IPS-18c (cell line): ENCODE results near the gene KPNA5.
"Not testable (repeated sequence)": the region's sequence is repeated elsewhere in the genome, so short reads cannot be mapped to it uniquely, and the experiment has no call there.

Experiments used
- H3K4me3 ChIP-seq: 2 replicates; pipeline ENCODE4 v1.7.0; 2013; ENCODE audit warnings: low read depth, mild to moderate bottlenecking, low read length, moderate library complexity; ENCODE audit not compliant: insufficient read depth
- H3K9me3 ChIP-seq: one replicate; pipeline ENCODE4 v1.6.1; 2013; ENCODE audit warnings: mild to moderate bottlenecking, low read length, moderate library complexity; ENCODE audit not compliant: control insufficient read depth, insufficient read depth

KPNA5 gene

DNA sequence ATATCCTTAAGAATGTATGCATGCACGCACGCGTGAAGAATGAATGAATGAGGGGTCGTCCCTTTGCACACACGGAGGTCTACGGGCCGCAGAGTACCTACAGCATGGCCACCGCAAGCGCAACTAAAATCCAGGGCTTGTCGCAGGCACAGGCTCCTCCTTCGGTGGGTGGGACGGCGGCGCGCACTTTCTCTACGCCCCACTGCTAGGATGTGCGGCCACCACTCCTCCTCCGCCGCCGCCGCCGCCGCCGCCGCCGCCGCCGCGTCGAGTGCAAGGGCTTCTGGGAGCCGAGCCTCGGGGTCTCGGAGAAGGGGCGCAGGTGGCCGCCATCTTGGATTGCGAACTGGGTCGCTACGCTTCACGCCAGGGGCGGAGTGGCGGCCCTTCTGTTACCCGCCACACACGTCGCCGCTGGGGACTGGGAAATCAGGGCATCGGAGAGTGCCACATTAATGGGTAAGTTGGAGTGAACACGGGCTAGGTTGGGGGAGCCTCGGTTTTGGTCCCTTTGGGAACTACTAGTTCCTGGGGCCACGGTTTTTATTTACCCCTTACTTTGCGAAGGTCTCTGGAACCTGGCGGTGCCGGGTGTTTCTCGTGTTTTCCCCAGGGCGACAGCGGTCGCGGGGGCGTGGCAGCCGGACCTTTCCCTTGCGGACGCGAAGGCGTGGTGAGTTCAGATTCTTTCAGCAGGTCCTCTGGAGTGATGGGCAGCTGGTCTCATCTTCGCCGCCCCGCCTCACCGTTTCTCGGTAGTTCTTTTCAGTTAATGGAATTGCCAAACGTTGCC, at the start of gene KPNA5:
KPNA5 (plus strand) TSS at position 332 of the 793 bp plus-strand sequence; CDS start at position 456, 124 bp downstream.
- peak within 1 kb of the TSS; percentile 79 for H3K4me3 ChIP-seq
- no peaks in the 10 kb centered on the region for H3K9me3 ChIP-seq

DNA sequence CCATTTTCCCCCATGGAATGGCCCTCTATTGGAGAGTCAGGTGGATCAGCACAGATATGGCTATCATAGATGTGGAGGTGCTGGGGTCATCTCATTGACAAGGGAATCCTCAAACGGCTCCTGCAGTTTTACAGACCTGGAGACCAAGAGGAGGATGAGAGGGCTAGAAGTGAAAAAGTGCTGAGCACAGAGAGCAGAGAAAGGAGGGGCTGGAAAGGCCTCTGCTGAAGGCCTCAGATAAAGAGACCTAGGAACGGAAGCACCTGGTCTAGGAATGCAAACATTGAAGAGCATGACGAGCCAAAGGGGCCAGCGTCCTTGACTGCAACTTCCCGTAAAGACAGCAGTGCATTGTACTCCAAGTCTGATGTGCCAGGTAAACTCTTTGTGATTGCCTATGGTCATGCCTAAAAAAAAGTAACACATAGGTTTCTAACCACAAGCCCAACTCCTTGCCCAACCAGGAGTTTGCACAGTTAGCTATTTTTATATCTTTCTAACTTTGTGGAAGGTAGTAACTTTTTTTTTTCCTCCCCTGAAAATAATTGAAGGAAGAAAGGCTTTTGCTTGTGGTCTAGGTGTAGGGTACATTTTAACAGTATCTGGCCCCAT, 49.5 kb upstream of the KPNA5 start:
- H3K4me3 ChIP-seq = no peak overlapping the region
- H3K9me3 ChIP-seq = no peaks in the 10 kb centered on the region

DNA sequence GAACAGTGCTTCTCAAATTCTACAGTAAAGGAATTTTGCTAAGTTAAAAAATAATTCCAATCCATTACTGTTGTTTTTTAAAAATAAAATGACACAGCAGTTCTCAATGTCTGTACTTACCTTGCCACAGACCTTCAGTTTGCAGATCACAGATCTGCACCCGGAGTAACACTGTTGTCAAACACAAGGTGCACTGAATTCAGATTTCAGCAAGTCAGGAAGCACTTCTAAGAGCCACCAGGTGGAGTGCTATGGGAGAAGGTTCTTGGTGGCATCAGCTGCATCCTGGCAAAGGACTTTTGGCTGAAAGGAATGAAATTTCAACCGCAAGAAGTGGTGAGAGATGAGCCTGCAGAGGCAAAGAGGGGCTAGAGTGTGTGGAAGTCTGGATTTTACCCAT, 47.3 kb upstream of the KPNA5 start:
- no peaks in the 10 kb centered on the region for H3K9me3 ChIP-seq
- no peak overlapping the region for H3K4me3 ChIP-seq

DNA sequence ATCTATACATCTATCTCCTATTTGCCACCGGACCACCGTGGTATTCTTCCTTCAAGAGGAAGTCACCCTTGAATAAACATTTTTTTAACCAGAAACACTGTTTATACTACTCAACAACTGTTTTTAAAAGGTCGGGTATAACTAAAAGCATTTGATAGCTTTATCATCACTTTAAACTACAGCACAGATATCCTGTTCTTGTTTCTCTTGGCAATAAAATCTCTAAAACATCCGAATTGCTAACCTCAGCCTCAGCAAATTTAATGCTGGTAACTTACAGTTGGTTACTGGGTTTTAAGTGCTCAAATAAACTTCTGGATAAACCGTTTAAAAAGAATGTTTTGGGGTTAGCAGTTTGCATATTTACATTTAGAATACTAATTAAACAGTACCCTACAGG, 32.9 kb upstream of the KPNA5 start:
- H3K4me3 ChIP-seq = no peak overlapping the region
- no peaks in the 10 kb centered on the region for H3K9me3 ChIP-seq

DNA sequence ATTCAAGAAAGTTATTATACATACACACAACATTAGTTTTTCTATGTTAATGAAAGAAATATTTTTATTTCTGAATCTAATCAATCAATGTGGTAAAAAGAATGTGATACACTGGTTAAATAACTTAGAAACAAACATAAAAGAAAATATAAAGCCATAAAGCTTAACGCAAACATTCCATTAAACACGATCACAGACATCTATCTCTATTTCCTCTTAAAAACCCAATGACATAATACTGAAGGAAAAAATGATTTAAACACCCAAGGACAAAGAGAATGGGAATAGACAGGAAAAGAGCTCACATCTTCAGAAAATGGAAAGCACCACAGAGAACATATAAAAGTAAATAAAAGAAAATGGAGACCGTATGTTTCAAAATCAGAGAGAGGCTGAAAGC, 31.9 kb upstream of the KPNA5 start:
- Histone ChIP-seq H3K9me3 (no peaks in the 10 kb centered on the region), H3K4me3 (no peak overlapping the region)

DNA sequence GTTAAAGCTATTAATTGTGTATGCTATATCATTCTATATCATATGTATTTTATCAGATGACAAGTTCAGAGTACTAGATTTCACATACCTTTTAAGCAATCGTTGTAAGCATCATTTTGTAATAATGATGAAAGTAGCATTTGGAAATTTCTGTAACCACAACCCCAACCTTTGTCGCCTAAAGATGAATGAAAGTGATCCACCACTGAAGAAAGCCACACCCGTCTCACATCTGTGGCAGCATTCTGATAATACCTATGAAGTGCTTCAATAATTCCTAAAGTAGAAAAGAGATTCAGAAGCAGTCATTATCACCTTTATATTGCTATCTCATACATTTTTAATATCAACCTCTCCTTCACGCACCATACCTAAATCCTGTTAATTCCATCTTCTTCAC, 29.1 kb upstream of the KPNA5 start:
- no peak overlapping the region for H3K4me3 ChIP-seq
- no peaks in the 10 kb centered on the region for H3K9me3 ChIP-seq

DNA sequence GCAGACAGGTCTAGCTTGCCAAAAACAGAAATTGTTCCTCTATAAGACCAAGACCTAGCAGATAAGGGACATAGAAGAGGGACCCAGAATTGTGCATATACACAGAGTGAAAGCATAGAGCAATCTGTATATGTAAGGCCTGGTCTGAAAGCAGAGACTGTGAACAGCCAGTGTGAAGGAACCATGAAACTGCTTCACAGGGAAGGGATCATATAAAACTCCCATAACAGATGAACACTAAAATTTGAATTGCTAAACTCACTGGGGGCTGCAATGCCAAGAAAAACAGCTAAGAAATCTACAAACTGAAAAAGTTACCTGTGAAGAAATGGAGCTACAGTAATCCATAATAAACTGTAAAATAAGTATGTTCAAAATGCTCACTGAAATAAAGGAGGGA, 19.4 kb upstream of the KPNA5 start:
- Histone ChIP-seq H3K9me3 (no peaks in the 10 kb centered on the region), H3K4me3 (no peak overlapping the region)

DNA sequence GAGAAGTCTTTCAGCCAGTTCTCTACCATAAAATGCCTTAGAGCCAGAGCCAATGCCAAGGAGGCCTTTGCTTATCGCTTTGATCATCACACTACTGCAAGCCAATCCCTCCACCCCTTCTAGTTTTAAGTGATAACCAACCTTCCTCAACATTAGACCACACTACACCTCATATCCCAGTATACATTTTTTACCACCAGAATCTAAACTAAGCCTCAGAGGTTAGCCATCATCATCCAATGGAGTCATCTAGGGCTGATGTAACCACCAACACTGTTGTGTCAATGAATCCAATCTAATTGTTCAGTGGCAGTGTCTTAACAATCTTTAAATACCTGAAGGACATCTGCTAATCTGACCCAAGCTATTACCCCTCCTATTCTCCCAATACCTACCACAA, 18.8 kb upstream of the KPNA5 start:
- H3K4me3 ChIP-seq = no peak overlapping the region

DNA sequence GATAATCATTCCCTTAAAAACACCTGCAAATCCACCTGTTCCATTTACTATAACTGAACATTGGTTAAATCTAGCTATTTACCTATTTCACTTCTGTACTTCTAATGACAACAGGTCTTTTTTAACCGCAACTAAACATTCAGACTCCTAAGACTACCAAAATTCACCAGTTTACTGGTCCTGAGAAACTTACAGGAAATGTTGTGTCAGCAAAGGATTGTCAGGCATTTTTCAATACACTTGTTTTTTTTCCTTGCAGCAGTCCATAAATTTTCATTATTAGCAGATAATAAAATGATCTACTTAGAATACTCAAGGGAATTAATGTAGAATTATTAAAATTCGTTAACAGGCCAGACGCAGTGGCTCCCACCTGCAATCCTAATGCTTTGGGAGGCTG, 17.7 kb upstream of the KPNA5 start:
- no peaks in the 10 kb centered on the region for H3K9me3 ChIP-seq
- no peak overlapping the region for H3K4me3 ChIP-seq

More for the DNA sequence above, 18.8 kb upstream of the KPNA5 start:
- H3K9me3 ChIP-seq = no peaks in the 10 kb centered on the region

DNA sequence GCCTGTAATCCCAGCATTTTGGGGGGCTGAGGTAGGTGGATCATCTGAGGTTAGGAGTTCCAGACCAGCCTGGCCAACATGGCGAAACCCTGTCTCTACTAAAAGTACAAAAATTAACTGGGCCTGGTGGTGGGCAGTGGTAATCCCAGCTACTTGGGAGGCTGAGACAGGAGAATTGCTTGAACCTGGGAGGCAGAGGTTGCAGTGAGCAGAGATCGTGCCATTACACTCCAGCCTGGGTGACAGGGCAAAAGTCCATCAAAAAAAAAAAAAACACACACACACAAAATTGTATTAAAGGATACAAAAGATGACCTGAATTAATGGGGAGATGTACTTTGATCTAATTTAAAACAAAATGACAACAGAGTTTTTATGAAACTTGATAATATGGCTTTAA, 16.8 kb upstream of the KPNA5 start:
- H3K9me3 ChIP-seq, H3K4me3 ChIP-seq: not testable (repeated sequence)

DNA sequence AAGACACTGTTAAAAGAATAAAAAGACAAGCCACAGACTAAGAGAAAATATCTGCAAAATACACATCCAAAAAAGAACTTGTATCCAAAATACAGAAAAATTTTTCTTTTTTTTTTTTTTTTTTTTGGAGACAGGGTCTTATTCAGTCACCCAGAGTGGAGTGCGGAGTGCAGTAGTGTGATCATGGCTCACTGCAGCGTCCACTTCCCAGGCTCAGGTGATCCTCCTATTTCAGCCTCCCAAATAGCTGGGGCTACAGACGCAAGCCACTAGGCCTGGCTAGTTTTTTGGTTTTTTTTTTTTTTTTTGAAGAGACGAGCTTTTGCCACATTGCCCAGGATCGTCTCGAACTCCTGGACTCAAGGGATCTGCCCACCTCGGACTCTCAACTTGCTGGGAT, 15.5 kb upstream of the KPNA5 start:
- no peaks in the 10 kb centered on the region for H3K9me3 ChIP-seq
- no peak overlapping the region for H3K4me3 ChIP-seq

DNA sequence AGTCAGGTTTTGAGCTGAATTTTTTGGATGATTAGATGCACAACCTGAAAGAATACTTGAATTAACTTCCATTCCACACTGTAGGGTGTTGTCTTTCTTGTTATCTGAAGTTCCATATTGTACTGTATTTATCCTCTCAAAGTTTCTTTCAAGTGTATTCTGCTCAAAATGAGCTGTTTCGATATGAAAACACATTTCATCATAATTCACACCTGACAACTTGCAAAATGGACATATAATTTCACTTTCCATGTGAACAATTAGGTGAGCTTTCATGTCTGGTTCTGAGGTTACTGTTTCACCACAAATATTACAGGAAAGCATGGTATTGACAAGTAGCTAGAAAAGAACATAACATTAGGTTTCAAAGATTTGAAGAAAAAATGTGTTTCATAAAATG, 14.1 kb upstream of the KPNA5 start:
- Histone ChIP-seq H3K4me3 (no peak overlapping the region), H3K9me3 (no peaks in the 10 kb centered on the region)

DNA sequence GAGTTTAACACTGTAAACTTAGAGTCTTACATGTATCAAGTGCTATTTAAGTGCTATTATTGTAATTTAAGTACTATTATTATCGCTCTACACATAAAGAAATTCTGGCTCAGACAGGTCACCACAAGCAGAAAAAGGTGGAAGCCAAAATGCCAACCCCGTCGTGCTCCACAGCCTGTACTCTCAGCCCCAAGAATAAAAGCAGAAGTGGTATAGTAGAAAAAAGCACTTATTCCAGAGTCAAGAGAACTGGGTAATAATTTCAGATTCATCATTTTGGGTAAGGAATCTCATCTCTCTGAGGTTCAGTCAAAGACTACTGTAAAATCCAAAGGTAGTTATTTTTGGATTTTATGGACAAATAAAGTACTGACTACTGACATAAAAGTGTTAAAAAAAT, 13.4 kb upstream of the KPNA5 start:
- Histone ChIP-seq H3K9me3 (no peaks in the 10 kb centered on the region), H3K4me3 (peak overlapping the region; percentile 99; the same call in 1 of the 2 replicates)

DNA sequence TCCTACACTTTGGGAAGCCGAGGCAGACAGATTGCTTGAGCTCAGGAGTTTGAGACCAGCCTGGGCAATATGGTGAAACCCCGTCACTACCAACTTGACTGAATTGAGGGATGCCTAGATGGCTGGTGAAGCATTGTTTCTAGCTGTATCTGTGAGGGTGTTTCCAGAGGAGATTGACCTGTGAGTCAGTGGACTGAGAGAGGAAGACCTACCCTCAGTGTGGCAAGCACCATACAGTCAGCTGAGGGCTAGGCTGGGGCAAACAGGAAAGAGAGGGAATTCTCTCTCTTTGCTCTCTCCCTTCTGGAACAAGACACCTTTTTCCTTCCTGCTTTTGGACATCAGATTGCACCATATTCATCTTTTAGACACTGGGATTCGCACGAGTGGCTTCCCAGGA, 8.7 kb upstream of the KPNA5 start:
- no peaks in the 10 kb centered on the region for H3K9me3 ChIP-seq

DNA sequence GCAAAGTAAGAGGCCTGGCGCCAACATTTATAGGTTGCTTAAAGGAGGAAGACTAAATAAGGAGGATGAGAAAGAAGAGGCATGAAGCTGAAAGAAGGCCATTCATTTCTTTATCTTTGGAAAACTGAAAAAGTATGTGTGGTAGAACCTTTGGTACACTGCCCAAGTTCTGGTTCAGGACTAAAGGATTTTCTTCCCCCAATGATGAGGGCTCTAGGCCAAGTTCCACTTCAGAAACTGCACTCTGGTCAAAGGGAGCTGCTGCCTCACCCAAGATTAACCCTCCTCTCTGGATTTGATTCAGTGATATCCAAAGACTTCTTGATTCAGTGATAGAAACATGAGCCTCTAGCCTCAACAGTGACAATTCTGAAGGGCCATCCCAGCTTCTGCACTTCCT, 5.0 kb upstream of the KPNA5 start:
- H3K4me3 ChIP-seq = no peak overlapping the region

More for the DNA sequence above, 8.7 kb upstream of the KPNA5 start:
- no peak overlapping the region for H3K4me3 ChIP-seq

DNA sequence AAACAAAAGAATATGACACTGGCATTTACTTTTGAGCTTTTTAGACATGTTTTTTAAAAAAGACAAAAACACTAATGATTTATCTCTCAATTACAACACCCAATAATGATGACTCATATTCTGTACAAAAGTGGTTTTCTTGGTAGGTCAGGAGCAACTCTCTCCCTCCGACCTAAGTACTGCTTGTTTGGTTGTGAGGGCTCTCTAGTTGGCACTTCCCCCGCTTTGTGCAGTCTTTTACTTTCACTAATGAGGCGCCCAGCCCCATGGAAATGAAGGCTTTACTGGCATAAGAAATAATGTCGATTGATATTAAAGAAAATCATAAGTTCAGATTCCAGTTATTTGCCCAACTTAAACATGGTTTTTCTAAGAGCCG, 1.3 kb downstream of the KPNA5 start:
- H3K4me3 ChIP-seq = peak overlapping the region; percentile 79

More for the DNA sequence above, 5.0 kb upstream of the KPNA5 start:
- H3K9me3 ChIP-seq = no peaks in the 10 kb centered on the region

DNA sequence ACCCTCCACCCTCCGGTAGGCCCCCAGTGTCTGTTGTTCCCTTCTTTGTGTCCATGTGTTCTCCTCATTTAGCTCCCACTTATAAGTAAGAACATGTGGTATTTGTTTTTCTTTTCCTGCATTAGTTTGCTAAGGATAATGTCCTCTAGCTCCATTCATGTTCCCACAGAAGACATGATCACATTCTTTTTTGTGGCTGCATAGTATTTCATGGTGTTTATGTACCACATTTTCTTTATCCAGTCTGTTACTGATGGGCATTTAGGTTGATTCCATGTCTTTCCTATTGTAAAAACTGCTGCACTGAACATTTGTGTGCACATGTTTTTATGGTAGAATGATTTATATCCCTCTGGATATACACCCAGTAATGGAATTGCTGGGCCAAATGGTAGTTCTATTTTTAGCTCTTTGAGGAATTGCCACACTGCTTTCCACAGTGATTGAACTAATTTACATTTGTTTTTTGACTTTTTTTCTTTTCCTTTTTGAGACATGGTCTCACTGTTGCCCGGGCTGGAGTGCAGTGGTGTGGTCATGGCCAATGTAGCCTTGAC, 4.5 kb downstream of the KPNA5 start:
- Histone ChIP-seq H3K4me3 (no peak overlapping the region), H3K9me3 (no peaks in the 10 kb centered on the region)

More for the DNA sequence above, 1.3 kb downstream of the KPNA5 start:
- no peaks in the 10 kb centered on the region for H3K9me3 ChIP-seq

DNA sequence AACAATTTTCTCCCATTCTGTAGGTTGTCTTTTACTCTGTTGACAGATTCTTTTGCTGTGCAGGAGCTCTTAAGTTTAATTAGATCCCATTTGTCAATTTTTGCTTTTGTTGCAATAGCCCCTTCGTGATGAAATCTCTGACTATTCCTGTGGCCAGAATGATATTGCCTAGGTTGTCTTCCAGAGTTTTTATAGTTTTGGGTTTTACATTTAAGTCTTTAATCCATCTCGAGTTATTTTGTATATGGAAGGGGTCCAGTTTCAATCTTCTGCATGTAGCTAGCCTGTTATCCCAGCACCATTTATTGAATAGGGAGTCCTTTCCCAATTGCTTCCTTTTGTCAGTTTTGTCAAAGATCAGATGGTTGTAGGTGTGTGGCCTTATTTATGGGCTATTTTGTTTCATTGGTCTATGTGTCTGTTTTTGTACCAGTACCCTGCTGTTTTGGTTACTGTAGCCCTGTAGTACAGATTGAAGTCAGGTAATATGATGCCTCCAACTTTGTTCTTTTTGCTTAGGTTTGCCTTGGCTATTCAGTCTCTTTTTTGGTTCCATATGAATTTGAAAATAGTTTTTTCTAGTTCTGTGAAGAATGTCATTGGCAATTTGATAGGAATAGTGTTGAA, 5.6 kb downstream of the KPNA5 start:
- H3K4me3 ChIP-seq, H3K9me3 ChIP-seq: not testable (repeated sequence)
